Rectal smooth muscle tissue (tissue), 1 donor: ENCODE measurements around the gene LPGAT1.

Source experiments
- H3K27ac ChIP-seq: one replicate; pipeline ENCODE4 v1.7.0; 2013; ENCODE audit warnings: low read depth, low read length, inconsistent platforms
- H3K27me3 ChIP-seq: one replicate; pipeline ENCODE4 v1.7.0; 2013; ENCODE audit warnings: low read length; ENCODE audit not compliant: control insufficient read depth, insufficient read depth
- H3K36me3 ChIP-seq: one replicate; pipeline ENCODE4 v1.7.0; 2013; ENCODE audit warnings: low read length; ENCODE audit not compliant: control insufficient read depth, insufficient read depth
- H3K4me1 ChIP-seq: one replicate; pipeline ENCODE4 v1.7.0; 2013; ENCODE audit warnings: low read length; ENCODE audit not compliant: control insufficient read depth, insufficient read depth
- H3K4me3 ChIP-seq: one replicate; pipeline ENCODE4 v1.7.0; 2013; ENCODE audit warnings: low read length
- H3K9ac ChIP-seq: one replicate; pipeline ENCODE4 v1.7.0; 2013; ENCODE audit warnings: low read length

Gene LPGAT1

GRCh38 chr1:211816586-211816985 is 14.0 kb downstream of the LPGAT1 start:
- no peak overlapping the region for H3K9ac ChIP-seq

GRCh38 chr1:211814313-211814712 is 16.2 kb downstream of the LPGAT1 start:
- Histone ChIP-seq H3K9ac (no peak overlapping the region), H3K4me3 (no peak overlapping the region), H3K27ac (no peak overlapping the region), H3K27me3 (no peaks in the 10 kb centered on the region), H3K4me1 (no peaks in the 10 kb centered on the region), H3K36me3 (no peaks in the 10 kb centered on the region)

More at GRCh38 chr1:211816586-211816985, 14.0 kb downstream of the LPGAT1 start:
- no peak overlapping the region for H3K4me3 ChIP-seq
- no peaks in the 10 kb centered on the region for H3K4me1 ChIP-seq
- H3K27me3 ChIP-seq, result no peaks in the 10 kb centered on the region
- no peaks in the 10 kb centered on the region for H3K36me3 ChIP-seq
- H3K27ac ChIP-seq, result no peak overlapping the region

DNA sequence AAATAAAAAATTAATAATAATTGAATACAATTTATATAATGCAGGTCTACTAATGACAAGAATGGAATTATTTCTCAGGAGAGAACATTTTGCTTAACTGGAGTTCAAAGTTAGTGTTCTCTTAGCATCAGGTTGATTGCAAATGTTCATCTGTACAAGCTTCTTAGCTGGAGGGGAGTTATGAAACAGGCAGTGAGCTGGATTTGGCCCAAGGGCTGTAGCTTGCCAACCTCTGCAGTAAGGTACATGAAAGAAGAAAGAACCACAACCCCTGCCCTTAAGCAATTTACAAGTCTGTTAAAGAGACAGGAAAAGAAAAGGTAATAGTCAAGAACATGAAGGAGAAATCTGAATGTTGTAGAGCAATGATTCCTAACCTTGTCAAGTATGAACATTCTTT is 17.0 kb downstream of the LPGAT1 start:
- Histone ChIP-seq H3K27ac (no peak overlapping the region), H3K9ac (no peak overlapping the region), H3K4me1 (no peaks in the 10 kb centered on the region)

DNA sequence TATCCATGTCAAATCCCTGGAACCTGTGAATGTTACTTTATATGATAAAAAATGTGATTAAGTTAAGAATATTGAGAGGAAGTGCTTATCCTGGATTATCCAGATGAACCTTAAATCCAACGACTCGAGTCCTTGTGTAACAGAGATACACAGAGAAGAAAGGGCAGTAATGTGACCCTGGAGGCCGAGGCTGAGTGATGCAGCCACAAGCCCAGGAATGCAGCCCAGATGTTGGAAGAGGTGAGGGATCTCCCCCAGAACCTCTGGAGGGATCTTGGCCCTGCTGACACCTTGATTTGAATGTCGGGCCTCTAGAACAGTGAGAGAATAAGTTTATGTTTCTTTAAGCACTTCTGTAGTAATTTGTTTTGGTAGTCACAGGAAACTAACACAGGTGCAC is 18.0 kb downstream of the LPGAT1 start:
- H3K4me3 ChIP-seq, result no peak overlapping the region
- H3K4me1 ChIP-seq, result no peaks in the 10 kb centered on the region
- no peaks in the 10 kb centered on the region for H3K27me3 ChIP-seq
- no peaks in the 10 kb centered on the region for H3K36me3 ChIP-seq
- H3K9ac ChIP-seq, result no peak overlapping the region
- no peak overlapping the region for H3K27ac ChIP-seq

More for the DNA sequence above, 17.0 kb downstream of the LPGAT1 start:
- Histone ChIP-seq H3K36me3 (no peaks in the 10 kb centered on the region), H3K27me3 (no peaks in the 10 kb centered on the region), H3K4me3 (no peak overlapping the region)

DNA sequence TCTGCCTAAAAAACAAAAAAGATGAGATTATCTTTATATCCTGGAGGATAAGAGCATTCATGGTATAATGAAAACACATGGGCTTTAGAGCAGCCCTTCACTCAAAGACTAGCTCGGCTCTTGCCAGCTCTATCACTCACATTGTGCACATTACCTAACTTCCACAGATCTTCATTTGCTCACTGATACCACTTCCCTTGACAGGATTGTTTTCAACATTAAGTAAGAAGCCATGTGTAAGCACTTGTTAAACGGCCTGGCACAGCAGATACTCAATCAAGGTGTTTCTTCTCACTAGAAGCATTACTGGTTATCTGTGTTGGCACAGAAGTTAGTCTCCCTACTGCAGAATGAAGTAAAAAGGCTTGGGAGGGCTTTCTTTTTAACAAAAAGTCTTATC is 18.7 kb downstream of the LPGAT1 start:
- H3K4me3 ChIP-seq, result no peak overlapping the region
- no peak overlapping the region for H3K27ac ChIP-seq
- H3K36me3 ChIP-seq, result no peaks in the 10 kb centered on the region
- no peaks in the 10 kb centered on the region for H3K4me1 ChIP-seq
- no peak overlapping the region for H3K9ac ChIP-seq
- H3K27me3 ChIP-seq, result no peaks in the 10 kb centered on the region

DNA sequence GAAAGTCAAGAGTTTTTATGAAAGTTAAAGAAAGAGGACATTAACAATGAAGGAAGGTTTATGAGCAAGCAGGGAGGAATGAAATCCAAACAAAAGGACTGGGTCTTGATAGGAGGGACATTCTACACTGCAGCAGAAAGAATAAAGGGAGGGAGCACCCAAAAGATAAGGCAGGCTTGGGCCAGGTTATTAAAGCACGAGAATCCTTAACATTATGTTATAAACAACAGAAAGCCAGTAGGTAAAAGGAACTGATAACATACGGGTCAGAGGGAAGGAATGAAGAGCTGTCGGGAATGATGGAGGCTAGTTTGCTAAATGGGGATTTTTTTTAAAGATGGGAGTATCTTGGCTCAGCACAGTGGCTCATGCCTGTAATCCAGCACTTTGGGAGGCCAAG is 19.4 kb downstream of the LPGAT1 start:
- Histone ChIP-seq H3K27ac (no peak overlapping the region), H3K4me3 (no peak overlapping the region), H3K36me3 (no peaks in the 10 kb centered on the region), H3K27me3 (no peaks in the 10 kb centered on the region), H3K9ac (no peak overlapping the region), H3K4me1 (no peaks in the 10 kb centered on the region)

GRCh38 chr1:211808475-211808874 is 22.1 kb downstream of the LPGAT1 start:
- no peaks in the 10 kb centered on the region for H3K4me1 ChIP-seq
- peaks cover 2% of the 10 kb centered on the region for H3K36me3 ChIP-seq
- no peak overlapping the region for H3K4me3 ChIP-seq
- H3K27ac ChIP-seq, result no peak overlapping the region
- no peak overlapping the region for H3K9ac ChIP-seq
- H3K27me3 ChIP-seq, result no peaks in the 10 kb centered on the region

GRCh38 chr1:211804915-211805314 is 25.6 kb downstream of the LPGAT1 start:
- peaks cover 2% of the 10 kb centered on the region for H3K36me3 ChIP-seq
- no peaks in the 10 kb centered on the region for H3K27me3 ChIP-seq
- H3K4me1 ChIP-seq, result no peaks in the 10 kb centered on the region
- H3K9ac ChIP-seq, result no peak overlapping the region
- no peak overlapping the region for H3K4me3 ChIP-seq
- H3K27ac ChIP-seq, result no peak overlapping the region

DNA sequence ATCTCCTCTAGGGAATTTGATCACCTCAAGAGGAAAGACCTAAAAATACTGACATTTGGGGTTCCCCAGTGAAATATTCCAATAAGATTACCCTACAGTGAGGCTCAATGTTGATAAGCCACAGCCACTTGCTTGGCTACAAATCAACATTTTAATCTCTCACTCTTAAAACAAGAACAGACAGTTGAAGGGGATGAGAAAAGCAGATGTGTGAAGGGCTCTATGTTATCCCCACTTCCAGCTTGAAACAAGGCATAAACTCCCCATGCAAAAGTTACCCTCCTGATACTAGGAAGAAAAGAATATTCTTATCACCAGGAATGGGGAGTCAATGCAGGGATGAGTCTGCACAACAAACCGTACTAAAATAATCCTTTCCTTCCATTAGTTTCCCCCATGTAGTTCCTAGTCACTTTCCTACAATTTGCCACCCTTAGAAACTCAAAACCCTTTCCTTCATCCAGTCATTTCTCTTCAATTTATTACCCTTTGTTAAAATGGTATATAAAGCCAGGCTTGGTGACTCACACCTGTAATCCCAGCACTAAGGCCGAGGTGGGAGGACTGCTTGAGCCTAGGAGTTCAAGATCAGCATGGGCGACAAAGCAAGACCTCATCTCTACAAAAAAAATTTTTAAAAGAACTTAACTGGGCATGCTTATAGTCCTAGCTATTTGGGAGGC is 29.5 kb downstream of the LPGAT1 start:
- Histone ChIP-seq H3K27ac (no peak overlapping the region), H3K36me3 (peaks cover 4% of the 10 kb centered on the region), H3K4me3 (no peak overlapping the region), H3K4me1 (no peaks in the 10 kb centered on the region), H3K27me3 (no peaks in the 10 kb centered on the region), H3K9ac (no peak overlapping the region)

- Histone ChIP-seq H3K27me3 (no peaks in the 10 kb centered on the region), H3K36me3 (peaks cover 3% of the 10 kb centered on the region), H3K27ac (no peak overlapping the region), H3K4me3 (no peak overlapping the region), H3K9ac (no peak overlapping the region), H3K4me1 (no peaks in the 10 kb centered on the region)
Observed at GRCh38 chr1:211797994-211798393, 32.6 kb downstream of the LPGAT1 start.

DNA sequence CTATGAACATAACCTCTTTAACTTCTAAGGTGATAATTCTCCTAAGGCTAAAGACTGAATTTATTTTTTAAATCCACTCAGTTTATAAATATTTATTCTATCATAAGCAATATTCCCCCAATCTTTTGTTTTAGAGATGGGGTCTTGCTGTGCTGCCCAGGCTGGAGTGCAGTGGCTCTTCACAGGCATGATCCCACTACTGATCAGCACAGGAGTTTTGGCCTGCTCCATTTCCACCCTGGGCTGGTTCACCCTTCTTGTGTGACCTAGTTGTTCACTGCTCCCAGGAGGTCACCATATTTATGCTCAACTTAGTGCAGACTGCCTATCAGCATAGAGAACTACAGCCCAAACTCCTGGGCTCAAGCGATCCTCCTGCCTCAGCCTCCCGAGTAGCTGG is 38.6 kb downstream of the LPGAT1 start:
- no peak overlapping the region for H3K9ac ChIP-seq
- H3K27me3 ChIP-seq, result no peaks in the 10 kb centered on the region
- H3K36me3 ChIP-seq, result peaks cover 7% of the 10 kb centered on the region
- no peak overlapping the region for H3K4me3 ChIP-seq
- no peaks in the 10 kb centered on the region for H3K4me1 ChIP-seq
- H3K27ac ChIP-seq, result no peak overlapping the region

GRCh38 chr1:211789641-211790464 is 40.7 kb downstream of the LPGAT1 start:
- no peak overlapping the region for H3K9ac ChIP-seq
- peaks cover 5% of the 10 kb centered on the region for H3K36me3 ChIP-seq

DNA sequence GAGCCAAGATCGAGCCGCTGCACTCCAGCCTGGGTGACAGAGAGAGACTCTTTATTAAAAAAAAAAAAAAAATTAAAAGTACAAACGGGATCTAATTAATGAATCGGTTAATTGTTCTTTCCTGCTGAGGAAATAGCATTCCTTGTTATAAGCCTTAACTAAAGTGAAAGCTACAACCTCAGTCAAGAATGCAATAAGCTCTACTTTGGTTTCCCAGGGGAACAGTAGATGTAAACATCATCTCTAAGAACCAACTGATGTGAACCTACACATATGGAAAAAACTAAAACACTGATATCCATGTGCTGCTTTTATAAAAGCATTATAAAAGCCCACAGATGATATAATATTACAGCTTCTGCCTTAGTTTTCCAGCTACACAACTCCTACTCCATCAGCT is 41.9 kb downstream of the LPGAT1 start:
- H3K27me3 ChIP-seq, result no peaks in the 10 kb centered on the region
- H3K27ac ChIP-seq, result no peak overlapping the region

More at GRCh38 chr1:211789641-211790464, 40.7 kb downstream of the LPGAT1 start:
- no peaks in the 10 kb centered on the region for H3K4me1 ChIP-seq
- no peaks in the 10 kb centered on the region for H3K27me3 ChIP-seq
- H3K27ac ChIP-seq, result no peak overlapping the region
- H3K4me3 ChIP-seq, result no peak overlapping the region

More for the DNA sequence above, 41.9 kb downstream of the LPGAT1 start:
- Histone ChIP-seq H3K4me1 (no peaks in the 10 kb centered on the region), H3K36me3 (peaks cover 5% of the 10 kb centered on the region), H3K4me3 (no peak overlapping the region), H3K9ac (no peak overlapping the region)
